ENCODE results near the gene ARFGAP3. TPM values are rescaled to one million over a fixed set of nuclear protein-coding genes. Genes with fewer than 3 reads are reported as not detected.

The ARFGAP3 gene
- polyA plus RNA-seq, 1 of the 3 experiments (the other 2 are of a cell fraction) = 12.6 TPM

GRCh38 chr22:42871146-42872050, 14.3 kb upstream of the ARFGAP3 start:
- Histone ChIP-seq H3K36me3 (replicated peaks in 1 of 2; ENCODE audit: control insufficient read depth in 1 of 2, insufficient read depth in 2 of 2, low read length in 1 of 2) (peaks cover 0 to 3% of the 10 kb centered on the region in 2 experiments), H3K9ac (no peak overlapping the region), H3K27me3 (ENCODE audit: insufficient read depth) (no peaks in the 10 kb centered on the region), H4K20me1 (ENCODE audit: insufficient read depth) (no peaks in the 10 kb centered on the region), H3K27ac (ENCODE audit: low read depth in 2 of 2, low read length in 1 of 2) (no peak overlapping the region), H3F3A (replicated peaks; ENCODE audit: insufficient read depth) (no peaks in the 10 kb centered on the region), H3K4me1 (ENCODE audit: control insufficient read depth in 1 of 2, insufficient read depth in 2 of 2, low read depth in 1 of 2, low read length in 1 of 2) (peaks cover 0 to 2% of the 10 kb centered on the region in 2 experiments; a peak in 1 of 4 replicates), H3K9me3 (no peaks in the 10 kb centered on the region), H3K9me2 (no peaks in the 10 kb centered on the region), H3K4me2 (no peak overlapping the region), H2AFZ (ENCODE audit: low read depth) (no peak overlapping the region), H3K4me3 (ENCODE audit: low read depth in 2 of 2, low read length in 1 of 2) (no peak overlapping the region), H3K79me2 (ENCODE audit: insufficient read depth) (no peaks in the 10 kb centered on the region)
- 96% methylated on average over 12 of the region's 31 CpGs for WGBS (ENCODE audit: low lambda C conversion rate)
- ChIA-PET POLR2A (no interaction called here), CTCF (interaction anchor here (1.6 kb wide), 1 partner anchor 13 kb away, joined by 3 read pairs; no protein-coding TSS in a partner anchor)
- no peak for DNase-seq
- TF ChIP-seq REST (IDR thresholded peaks at IDR 0.05; ENCODE audit: low read depth, low read length) (no peak), NRF1 (IDR thresholded peaks at IDR 0.05; ENCODE audit: low read depth, low read length) (no peak), USF1 (IDR thresholded peaks at IDR 0.05; ENCODE audit: borderline replicate concordance, low read depth) (no peak), USF2 (IDR thresholded peaks at IDR 0.05; ENCODE audit: borderline replicate concordance, low read depth, low read length) (no peak), GATA2 (CRISPR knock-in tag; IDR thresholded peaks at IDR 0.05) (no peak)

GRCh38 chr22:42869888-42870480, 12.9 kb upstream of the ARFGAP3 start:
- no peak for DNase-seq
- Histone ChIP-seq H3K9me3 (no peaks in the 10 kb centered on the region), H3K79me2 (ENCODE audit: insufficient read depth) (no peaks in the 10 kb centered on the region), H3K27ac (ENCODE audit: low read depth in 2 of 2, low read length in 1 of 2) (no peak overlapping the region), H3K36me3 (replicated peaks in 1 of 2; ENCODE audit: control insufficient read depth in 1 of 2, insufficient read depth in 2 of 2, low read length in 1 of 2) (no peaks in the 10 kb centered on the region), H3K4me3 (ENCODE audit: low read depth in 2 of 2, low read length in 1 of 2) (no peak overlapping the region), H3K4me2 (no peak overlapping the region), H3K9ac (no peak overlapping the region), H2AFZ (ENCODE audit: low read depth) (no peak overlapping the region), H4K20me1 (ENCODE audit: insufficient read depth) (no peaks in the 10 kb centered on the region), H3F3A (replicated peaks; ENCODE audit: insufficient read depth) (no peaks in the 10 kb centered on the region), H3K27me3 (ENCODE audit: insufficient read depth) (no peaks in the 10 kb centered on the region), H3K4me1 (ENCODE audit: control insufficient read depth in 1 of 2, insufficient read depth in 2 of 2, low read depth in 1 of 2, low read length in 1 of 2) (peaks cover 0 to 2% of the 10 kb centered on the region in 2 experiments; a peak in 1 of 4 replicates), H3K9me2 (no peaks in the 10 kb centered on the region)
- 80% methylated on average over 15 of the region's 33 CpGs for WGBS (ENCODE audit: low lambda C conversion rate)
- POLR2A ChIA-PET = no interaction called here
- CTCF ChIA-PET = no interaction called here
- TF ChIP-seq RCOR1 (IDR thresholded peaks at IDR 0.05; ENCODE audit: low read length) (no peak), FOSL2 (IDR thresholded peaks at IDR 0.05; ENCODE audit: borderline replicate concordance, low read depth) (no peak), FOXM1 (IDR thresholded peaks at IDR 0.05; ENCODE audit: low read depth) (no peak), SIN3A (IDR thresholded peaks at IDR 0.05; ENCODE audit: borderline replicate concordance, low read depth, low read length) (no peak), TCF12 (IDR thresholded peaks at IDR 0.05) (no peak), NRF1 (IDR thresholded peaks at IDR 0.05; ENCODE audit: low read depth, low read length) (no peak), SMC3 (IDR thresholded peaks at IDR 0.05; ENCODE audit: low read depth, low read length) (no peak), TAF1 (IDR thresholded peaks at IDR 0.05; ENCODE audit: borderline replicate concordance, low read depth, low read length) (no peak)

Data from SK-N-SH (cell line).